Choroid plexus epithelial cell (primary cell): ENCODE data around the gene ANKMY2.

ENCODE experiments used
- DNase-seq: peaks from one replicate; pipeline ENCODE4 v3.0.0-alpha.2; 2010; ENCODE audit warnings: low read depth
- H3K4me3 ChIP-seq: 2 replicates; pipeline ENCODE4 v1.5.1; 2011; ENCODE audit warnings: low read depth, mild to moderate bottlenecking, control low read depth, low read length, moderate library complexity
- TF ChIP-seq, protein P1 (sequence below): conservative IDR thresholded peaks from 2 replicates; pipeline ENCODE4 v1.5.1; 2011; ENCODE audit warnings: low read depth, mild to moderate bottlenecking, control low read depth, inconsistent platforms, low read length, moderate library complexity

Gene ANKMY2

DNA sequence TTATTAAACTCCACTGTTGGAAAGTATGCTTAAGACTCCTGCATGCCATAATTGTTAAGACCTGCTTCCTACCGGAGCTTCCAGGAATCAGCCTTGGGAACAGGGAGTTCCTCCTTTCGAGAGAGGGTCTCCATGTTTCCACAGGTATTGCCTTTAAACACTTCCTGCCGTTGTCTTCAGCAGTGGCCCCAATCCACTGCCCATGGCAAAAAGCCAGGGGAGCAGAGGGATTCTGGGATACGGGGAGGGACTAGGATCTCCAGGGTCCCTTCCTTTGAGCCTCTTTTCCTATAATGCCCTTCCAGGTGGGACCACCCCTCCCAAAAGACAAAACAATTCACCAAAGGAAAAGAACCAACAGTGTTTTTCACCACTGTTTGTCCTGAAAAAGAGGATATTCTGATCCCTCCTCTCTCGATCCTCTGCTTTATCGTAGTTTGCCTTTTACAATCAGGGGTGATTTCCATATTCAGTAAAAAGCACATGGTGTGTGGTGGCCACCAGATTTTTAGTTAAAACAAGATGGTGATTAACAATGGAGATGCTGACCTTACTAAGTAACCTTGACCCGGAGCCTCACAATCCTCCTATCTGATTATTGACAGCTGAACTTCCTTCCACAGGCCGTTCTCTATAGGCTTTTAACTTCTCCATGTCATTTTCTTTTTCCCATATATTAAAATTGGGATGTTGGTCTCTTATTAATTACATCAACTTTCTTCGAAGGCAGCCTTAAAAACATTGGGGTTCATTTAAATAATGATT is 82.9 kb downstream of the ANKMY2 start:
- H3K4me3 ChIP-seq: no peak overlapping the region
- no peak for DNase-seq
- TF ChIP-seq, protein P1, sequence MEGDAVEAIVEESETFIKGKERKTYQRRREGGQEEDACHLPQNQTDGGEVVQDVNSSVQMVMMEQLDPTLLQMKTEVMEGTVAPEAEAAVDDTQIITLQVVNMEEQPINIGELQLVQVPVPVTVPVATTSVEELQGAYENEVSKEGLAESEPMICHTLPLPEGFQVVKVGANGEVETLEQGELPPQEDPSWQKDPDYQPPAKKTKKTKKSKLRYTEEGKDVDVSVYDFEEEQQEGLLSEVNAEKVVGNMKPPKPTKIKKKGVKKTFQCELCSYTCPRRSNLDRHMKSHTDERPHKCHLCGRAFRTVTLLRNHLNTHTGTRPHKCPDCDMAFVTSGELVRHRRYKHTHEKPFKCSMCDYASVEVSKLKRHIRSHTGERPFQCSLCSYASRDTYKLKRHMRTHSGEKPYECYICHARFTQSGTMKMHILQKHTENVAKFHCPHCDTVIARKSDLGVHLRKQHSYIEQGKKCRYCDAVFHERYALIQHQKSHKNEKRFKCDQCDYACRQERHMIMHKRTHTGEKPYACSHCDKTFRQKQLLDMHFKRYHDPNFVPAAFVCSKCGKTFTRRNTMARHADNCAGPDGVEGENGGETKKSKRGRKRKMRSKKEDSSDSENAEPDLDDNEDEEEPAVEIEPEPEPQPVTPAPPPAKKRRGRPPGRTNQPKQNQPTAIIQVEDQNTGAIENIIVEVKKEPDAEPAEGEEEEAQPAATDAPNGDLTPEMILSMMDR: no peak

DNA sequence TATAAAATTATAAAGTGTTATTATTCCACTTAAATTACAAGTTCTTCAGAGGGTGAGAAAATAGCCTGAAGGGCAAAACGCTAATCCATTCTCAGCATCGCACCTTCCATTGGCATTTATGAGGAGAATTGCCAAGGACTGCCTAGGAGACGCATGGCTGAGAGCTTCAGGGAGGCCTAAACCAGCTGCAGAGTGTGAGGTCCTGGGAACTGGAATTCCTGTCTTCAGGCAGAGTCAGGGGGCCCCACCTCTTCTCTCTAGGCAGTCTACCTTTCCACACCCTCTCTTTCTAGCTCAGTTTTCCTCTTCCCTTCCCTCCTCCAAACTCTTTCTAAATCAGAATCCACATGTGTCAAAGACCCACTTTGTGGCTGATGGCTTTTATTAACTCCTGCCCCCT is 83.6 kb downstream of the ANKMY2 start:
- TF ChIP-seq, protein P1: no peak
- DNase-seq: no peak
- no peak overlapping the region for H3K4me3 ChIP-seq

DNA sequence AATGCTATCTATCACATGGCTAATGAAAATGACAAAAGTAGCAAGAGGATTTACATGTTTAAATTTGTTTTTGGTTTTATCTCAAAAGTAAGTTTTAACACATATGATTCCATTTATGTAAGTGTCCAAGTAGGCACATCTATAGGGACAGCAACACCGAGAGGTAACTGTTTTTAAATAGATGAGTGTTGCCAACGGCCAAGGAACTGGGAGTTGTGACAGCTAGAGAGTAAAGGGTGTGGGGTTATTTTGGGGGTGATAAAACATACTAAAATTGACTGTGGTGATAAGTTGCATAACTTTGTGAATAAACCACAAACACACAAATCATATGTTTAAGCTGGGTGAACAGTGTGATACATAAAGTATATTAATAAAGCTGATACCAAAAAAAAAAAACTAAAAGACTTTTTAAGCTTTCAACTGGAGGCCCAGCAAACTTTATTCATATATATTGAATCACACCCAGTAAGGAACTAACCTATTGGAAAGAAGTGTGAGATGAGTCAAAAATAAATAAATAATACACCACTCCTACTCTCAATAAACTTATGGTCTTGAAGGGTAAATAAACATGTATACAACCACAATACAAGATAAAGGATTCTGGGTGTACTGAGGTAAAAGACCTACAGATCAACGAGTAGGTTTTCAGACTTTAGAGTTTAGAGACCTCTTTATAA is 85.9 kb downstream of the ANKMY2 start:
- TF ChIP-seq, protein P1: no peak
- H3K4me3 ChIP-seq: no peak overlapping the region
- DNase-seq: no peak

DNA sequence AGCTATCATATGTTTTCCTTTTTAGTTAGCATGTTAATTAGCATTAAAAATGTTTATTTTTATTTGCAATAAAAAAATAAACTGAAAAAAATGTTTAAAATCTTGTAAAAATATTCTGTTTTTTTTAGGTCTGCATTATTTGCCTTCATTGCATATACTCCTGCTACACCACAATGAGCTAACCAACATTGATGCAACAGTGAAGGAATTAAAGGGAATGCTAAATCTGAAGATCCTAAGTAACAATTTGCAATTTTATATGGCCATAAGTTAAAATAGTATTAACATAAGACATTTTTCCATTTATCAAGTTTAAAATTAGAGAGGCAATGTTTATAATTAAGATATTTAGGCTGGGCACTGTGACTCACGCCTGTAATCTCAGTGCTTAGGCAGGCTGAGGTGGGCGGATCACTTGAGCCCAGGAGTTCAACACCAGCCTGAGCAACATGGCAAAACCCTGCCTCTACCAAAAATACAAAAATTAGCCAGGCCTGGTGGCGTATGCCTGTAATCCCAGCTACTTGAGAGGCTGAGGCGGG is 86.7 kb downstream of the ANKMY2 start:
- TF ChIP-seq, protein P1: no peak
- no peak for DNase-seq
- no peak overlapping the region for H3K4me3 ChIP-seq

DNA sequence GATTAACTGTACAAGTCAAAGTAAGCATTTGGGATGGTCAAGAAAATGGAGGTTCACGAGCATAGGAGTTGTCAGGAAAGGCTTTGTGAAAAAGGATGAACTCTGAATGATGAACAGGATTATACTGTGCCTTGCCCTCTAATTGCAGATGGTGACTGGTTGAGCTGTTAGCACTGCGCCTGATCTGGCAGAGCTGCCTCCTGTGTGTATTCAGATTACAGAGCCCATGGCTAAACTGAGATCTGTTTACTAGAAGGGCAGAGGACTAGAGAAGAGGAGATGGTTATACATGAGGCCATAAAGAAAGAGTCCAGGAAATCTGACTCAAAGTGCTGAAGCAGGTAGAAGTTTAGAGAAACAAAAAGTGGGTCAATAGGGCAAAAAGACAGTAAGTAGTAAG is 89.2 kb downstream of the ANKMY2 start:
- TF ChIP-seq, protein P1: no peak
- no peak for DNase-seq
- no peak overlapping the region for H3K4me3 ChIP-seq

DNA sequence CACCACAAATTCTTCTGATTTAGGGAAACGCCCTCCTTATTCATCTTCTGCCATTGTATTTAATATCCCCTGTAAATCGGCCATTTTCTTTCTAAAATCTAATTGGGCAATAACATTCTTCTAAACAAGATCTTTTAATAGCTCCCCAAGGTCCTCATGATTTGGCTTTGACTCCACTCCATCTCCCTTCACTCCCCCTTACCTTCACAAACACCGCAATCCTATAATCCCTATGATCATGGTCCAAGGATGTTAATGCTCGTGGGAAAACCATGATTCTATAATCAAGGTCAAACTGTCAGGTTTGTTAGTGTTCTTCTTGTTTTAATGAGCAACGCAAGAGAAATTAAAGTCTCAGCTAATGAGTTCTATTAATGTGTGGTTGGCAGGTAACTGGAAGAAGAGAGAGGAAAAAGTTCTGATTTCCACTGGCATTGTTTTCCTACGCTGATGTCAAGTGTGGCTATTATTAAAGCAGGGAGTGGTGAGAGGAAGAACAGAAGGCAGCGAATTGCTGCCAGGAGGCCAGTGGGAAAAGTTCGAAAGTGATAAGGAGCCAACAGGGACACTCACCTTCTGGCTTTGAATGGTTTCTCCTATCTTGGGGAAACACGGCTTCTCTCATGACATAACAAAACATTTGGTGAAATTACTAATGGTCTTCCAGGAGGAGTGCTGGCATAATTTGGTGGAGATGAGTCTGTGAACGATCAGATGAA is 90.9 kb downstream of the ANKMY2 start:
- no peak for DNase-seq
- TF ChIP-seq, protein P1: no peak
- H3K4me3 ChIP-seq: no peak overlapping the region
